HG03039 (cell line): Measurements from ENCODE around the gene BBS7.

ENCODE experiments used
- ATAC-seq: cut with Tn5 transposase; IDR thresholded peaks from one replicate; pipeline ENCODE4 v1.9.1; 2021; ENCODE audit warnings: mild to moderate bottlenecking, moderate library complexity; ENCODE audit not compliant: unreplicated experiment

BBS7 gene

DNA sequence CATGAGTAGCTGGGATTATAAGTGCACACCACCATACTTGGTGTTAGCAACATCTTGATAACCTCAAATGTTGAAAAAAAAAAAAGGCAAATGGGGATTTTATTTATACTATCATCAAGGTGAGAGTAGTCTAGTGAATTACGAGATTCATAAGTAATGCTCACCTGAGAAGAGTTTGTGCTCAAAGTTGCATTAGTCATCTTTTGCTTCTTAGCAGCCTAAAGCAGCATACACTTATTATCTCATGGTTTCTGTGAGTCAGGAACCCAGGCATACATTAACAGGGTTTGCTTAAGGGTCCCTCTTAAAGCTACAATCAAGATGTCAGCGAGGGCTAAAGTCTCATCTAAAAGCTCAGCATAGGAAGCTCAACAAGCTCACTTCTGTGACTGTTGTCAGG is 77.3 kb downstream of the BBS7 start:
- ATAC-seq = no peak

GRCh38 chr4:121791481-121791880 is 78.8 kb downstream of the BBS7 start:
- no peak for ATAC-seq

DNA sequence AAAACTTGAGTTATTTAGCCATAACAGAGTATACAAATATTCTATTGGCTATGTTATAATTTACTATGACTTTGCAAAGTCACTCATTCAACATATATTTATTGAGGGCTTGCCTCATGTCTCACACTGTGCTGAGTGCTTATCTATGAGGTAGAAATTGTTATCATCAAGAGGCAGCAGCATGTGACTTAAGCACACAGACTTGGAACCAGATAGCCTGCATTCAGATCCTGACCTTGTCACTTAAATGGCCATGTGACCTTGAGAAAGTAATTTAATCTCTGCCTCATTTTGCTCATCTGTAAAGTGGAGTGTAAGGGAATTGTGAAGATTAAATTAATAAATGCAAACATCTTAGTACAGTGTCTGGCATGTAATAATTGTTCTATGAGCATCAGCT is 79.3 kb downstream of the BBS7 start:
- no peak for ATAC-seq

DNA sequence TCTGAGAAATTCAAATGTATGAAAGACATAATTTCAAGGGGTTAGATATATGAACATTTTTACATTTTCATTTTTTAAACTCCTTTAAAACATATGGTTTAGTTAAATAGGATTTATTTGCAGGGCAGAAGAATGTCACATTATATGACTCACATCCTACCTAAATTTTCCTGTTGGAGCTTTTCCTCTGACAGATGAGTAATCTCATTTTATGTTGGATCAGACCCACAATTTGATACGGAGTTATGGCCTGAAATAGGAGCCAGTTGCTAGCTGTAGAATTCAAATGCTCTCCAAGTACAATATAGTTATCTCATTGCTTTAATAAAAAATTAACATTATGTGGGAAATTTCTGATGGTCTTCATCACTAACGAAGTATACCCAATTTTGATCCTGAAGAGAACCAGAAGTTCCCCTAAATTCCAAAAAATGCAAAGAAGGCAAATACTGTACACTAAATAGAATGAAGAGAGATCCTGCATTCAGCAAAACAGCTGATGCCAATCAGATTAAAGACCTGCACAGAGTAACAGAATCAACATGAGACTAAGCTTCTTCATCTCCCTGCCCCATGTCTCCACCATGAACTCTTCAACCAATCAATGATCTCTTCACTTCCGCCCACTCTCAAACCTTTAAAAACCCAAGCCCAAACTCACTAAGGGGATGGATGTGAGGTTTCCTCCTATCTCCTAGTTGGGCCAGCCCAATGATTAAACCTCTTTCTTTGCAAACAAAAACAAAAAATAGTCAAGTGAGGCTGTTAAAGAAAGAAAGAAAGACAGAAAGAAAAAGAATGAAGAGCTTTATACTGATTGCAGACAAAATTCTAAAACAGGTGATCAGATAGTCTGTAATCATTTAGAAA is 80.1 kb downstream of the BBS7 start:
- no peak for ATAC-seq

DNA sequence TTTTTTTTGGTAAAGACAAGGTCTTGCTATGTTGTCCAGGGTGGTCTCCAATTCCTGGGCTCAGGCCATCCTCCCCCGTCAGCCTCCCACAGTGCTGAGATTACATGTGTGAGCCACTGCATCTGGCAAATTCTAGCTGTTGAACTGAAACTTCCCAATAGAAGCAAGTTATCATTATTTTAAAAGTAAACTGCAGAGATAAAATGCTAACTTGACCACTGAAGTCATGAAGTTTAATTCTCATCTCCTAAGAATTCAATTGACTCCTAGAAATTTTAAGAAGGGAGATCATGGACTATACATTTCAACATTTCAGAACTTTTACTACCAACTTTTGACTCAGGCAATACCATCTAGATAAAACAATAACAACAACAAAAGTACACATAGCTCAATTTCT is 80.8 kb downstream of the BBS7 start:
- no peak for ATAC-seq

DNA sequence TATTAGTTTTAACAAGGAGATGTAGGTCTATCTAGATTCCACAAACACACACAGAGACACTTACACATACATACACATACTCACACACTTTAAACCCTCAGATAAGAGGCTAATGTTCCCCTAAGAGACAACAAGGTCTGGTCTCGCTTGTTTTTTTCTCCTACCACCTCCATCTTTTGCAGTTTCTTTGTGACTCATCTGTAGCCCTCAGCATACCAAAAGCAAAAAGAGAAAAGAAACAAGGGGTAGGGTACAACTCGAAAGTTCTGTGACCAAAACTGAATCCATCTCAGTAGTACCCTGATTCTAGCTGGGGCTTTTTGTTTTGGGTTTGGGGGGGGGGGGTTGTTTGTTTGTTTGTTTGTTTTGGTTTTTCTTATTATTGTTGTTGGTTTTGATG is 81.4 kb downstream of the BBS7 start:
- peak; percentile 92 for ATAC-seq

DNA sequence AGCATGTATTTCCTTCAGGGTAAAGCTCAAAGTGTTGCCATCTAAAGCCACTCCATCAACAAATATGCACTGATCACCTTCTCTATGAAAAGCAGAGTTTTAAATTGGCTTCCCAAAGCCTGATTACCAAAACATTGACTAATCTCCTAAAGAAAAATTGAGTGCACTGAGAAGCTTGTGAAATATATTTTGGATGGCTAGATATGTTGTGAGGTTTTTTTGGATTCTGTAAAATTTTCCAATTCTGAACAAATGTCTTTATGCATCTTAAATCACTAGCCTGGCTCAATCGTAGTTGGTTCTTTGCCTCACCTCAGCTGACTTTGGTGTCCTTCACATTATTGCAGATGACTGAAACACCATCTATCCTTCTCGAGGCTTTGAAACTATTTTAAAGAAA is 84.1 kb downstream of the BBS7 start:
- ATAC-seq = no peak

GRCh38 chr4:121785479-121785878 is 84.8 kb downstream of the BBS7 start:
- ATAC-seq = no peak

DNA sequence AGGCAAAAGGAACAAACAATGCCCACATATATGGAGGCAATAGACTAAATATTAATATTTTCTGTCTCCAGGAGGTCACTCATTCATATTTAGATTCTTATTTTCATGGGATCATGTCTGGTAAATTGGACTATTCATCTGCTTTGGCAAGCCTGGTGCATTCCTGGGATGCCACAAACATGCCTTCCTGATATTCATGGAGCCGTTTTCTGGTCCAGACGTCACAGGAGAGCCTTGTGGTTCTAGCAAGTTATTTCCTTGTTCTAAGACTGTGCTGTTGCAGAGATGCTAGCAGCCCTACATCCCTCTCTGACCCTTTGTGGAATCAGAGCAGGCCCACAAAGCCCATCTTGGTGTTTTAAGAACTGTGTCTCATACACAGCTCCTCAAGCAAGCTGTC is 85.3 kb downstream of the BBS7 start:
- ATAC-seq = no peak

DNA sequence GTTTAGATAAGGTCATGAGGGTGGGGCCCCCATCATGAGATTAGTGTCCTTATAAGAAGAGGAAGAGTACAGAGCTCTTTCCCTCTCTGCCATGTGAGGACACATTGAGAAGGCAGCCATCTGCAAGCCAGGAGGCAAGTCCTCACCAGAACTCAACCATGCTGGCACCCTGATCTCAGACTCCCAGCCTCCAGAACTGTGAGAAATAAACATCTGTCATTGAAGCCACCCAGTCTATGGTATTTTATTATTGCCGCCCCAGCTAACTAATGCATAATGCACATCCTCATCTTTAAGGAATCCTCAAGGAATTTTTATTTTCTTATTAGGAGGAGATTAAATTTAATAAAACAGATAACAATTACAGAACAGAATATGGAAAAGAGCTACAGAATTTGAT is 85.9 kb downstream of the BBS7 start:
- no peak for ATAC-seq

- ATAC-seq = no peak
Observed at GRCh38 chr4:121783210-121783609, 87.1 kb downstream of the BBS7 start.

- ATAC-seq = no peak
Observed at GRCh38 chr4:121778991-121779628, 91.2 kb downstream of the BBS7 start.

DNA sequence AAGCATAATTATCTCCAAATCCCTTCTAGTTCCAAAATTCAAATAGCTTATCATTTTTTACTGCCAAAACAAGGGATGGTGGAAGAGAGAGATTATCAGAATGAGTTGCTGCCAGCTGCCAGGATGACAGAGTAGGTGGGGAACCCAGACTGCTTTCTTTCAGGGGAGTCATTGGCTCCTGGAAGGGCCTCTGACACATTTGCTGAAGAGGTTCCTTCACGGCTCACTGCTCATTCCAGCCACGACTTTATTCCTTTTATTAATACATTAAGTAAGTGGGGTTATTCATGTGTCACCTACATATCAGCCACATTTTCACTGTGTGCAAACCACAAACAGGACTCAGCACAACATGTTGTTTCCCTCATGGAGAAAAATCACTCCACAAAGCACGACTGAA is 92.6 kb downstream of the BBS7 start:
- ATAC-seq = peak; percentile 65

GRCh38 chr4:121776610-121777401 is 93.5 kb downstream of the BBS7 start:
- ATAC-seq = no peak
